Measurements from ENCODE around the gene PAGR1. TPM values are rescaled to one million over a fixed set of nuclear protein-coding genes. Genes with fewer than 3 reads are reported as not detected.
A peak's percentile ranks its signal among the peaks of the same experiment; 100 is the strongest.

Gene PAGR1
- total RNA-seq, 4 donors from 2014 or later: 20.9 to 26.9 (median 26.5) TPM

DNA sequence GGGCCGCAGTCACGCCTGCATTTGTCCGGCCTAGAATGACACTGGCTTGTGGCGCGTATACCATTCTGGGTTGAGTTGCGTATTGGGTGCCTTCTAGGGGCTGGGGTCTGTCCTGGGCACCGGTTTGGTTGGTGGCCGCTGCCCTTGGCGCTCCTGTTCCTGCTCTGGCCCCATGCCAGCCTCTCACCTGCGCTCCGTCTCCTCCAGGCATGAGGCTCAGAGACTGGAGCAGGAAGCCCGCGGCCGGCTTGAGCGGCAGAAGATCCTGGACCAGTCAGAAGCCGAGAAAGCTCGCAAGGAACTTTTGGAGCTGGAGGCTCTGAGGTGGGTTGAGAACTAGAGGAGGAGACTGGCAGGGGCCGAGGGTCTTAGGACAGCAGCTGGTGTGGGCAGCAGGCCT, 29.7 kb downstream of the PAGR1 start:
- intact Hi-C loops (cut with DNase I): no loop called here
- no peak overlapping the region for H3K4me3 ChIP-seq
- H3K4me1 ChIP-seq: peaks cover 0 to 38% (median 24%) of the 10 kb centered on the region in 4 donors
- no peak for DNase-seq (ENCODE audit: extremely low spot score)
- H3K36me3 ChIP-seq: peaks cover 49 to 77% (median 74%) of the 10 kb centered on the region in 4 donors
- H3K27me3 ChIP-seq: no peaks in the 10 kb centered on the region
- TF ChIP-seq EP300 (IDR thresholded peaks at IDR 0.05): no peak
- no peak for TF ChIP-seq POLR2AphosphoS5 (IDR thresholded peaks at IDR 0.05)
- TF ChIP-seq, protein P1, sequence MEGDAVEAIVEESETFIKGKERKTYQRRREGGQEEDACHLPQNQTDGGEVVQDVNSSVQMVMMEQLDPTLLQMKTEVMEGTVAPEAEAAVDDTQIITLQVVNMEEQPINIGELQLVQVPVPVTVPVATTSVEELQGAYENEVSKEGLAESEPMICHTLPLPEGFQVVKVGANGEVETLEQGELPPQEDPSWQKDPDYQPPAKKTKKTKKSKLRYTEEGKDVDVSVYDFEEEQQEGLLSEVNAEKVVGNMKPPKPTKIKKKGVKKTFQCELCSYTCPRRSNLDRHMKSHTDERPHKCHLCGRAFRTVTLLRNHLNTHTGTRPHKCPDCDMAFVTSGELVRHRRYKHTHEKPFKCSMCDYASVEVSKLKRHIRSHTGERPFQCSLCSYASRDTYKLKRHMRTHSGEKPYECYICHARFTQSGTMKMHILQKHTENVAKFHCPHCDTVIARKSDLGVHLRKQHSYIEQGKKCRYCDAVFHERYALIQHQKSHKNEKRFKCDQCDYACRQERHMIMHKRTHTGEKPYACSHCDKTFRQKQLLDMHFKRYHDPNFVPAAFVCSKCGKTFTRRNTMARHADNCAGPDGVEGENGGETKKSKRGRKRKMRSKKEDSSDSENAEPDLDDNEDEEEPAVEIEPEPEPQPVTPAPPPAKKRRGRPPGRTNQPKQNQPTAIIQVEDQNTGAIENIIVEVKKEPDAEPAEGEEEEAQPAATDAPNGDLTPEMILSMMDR (IDR thresholded peaks at IDR 0.05): no peak
- TF ChIP-seq POLR2A (IDR thresholded peaks at IDR 0.05; ENCODE audit: low read depth): no peak
- peak overlapping the region in 1 of 4 donors; percentile 42 for H3K27ac ChIP-seq (replicated peaks in 1 of 4)
- 90% methylated on average over 18 of the region's 18 CpGs for WGBS
- no peaks in the 10 kb centered on the region for H3K9me3 ChIP-seq

DNA sequence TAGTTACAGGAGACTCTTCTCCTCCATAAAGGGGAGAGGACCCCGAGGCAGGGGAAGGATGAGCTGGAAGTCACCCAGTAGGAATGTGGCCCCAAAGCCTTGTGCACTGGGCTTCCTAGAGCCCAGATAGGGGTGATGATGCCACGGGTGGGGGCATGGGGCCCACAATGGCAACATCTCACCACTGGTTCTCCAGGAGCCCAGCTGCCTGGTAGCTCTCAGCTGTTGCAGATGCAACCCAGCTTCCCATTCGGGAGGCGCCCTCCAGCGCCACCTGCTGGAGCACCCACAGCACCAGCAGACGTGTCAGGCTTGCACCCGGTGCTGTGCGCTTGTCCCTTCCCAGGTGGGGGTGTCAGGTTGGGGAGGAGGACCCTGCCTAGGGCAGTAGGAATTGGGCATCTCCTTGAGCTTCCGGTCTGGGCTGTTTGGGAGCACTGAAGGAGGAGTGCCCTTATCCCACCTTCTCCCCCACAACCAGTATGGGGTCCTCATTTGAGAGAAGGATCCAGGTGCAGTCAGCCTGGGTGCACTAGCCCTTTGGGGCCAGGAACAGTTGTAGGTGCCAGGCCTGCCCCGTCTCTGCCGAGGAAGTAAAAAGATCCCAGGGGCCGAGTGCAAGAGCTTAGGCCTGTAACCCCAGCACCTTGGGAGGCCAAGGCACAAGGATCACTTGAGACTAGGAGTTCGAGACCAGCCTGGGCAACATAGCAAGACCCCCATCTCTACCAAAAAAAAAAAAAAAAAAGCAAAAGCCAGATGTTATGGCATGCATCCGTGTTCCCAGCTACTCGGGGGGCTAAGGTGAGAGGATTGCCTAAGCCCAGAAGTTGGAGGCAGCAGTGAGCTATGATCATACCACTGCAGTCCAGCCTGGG, 32.7 kb downstream of the PAGR1 start:
- DNase-seq (ENCODE audit: extremely low spot score): no peak
- peaks cover 0 to 42% (median 24%) of the 10 kb centered on the region in 4 donors for H3K4me1 ChIP-seq
- WGBS: 44% methylated on average over 3 of the region's 15 CpGs
- no peak overlapping the region for H3K4me3 ChIP-seq
- peak overlapping the region in 3 of 4 donors; percentile 14 to 60 (median 40) for H3K27ac ChIP-seq (replicated peaks in 1 of 4)
- H3K9me3 ChIP-seq: no peaks in the 10 kb centered on the region
- TF ChIP-seq, protein P1 (IDR thresholded peaks at IDR 0.05): peak in 2 of 3 experiments; percentile 79
- TF ChIP-seq POLR2A (IDR thresholded peaks at IDR 0.05; ENCODE audit: low read depth) (no peak), POLR2AphosphoS5 (IDR thresholded peaks at IDR 0.05) (peak; percentile 35 to 57)
- no peaks in the 10 kb centered on the region for H3K27me3 ChIP-seq
- intact Hi-C loops (cut with DNase I): loop anchor here (2.0 kb wide), 1 partner anchor 148 kb away; no protein-coding TSS in a partner anchor
- H3K36me3 ChIP-seq: peaks cover 34 to 50% (median 47%) of the 10 kb centered on the region in 4 donors

DNA sequence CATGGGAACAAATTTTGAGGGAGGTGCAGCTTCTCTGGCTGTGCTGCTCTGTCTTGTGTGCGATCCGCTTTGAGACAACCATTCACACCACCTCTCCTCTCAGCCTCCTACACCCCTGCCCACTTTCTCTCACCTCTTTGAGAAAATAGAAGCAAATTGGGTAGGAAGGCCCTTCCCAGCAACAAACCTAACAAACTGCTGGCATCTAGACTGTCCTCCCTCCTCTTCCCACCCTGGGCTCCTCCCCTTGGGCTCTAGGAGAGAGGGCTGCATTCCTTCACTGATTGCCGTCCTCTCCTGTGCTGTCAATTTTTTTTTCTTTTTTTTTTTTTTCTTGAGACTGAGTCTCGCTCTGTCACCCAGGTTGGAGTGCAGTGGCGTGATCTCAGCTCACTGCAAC, 33.6 kb downstream of the PAGR1 start:
- 52% methylated on average over 5 of the region's 5 CpGs for WGBS
- H3K27ac ChIP-seq (replicated peaks in 1 of 4): peak overlapping the region; percentile 14 to 60 (median 38)
- no peak for DNase-seq (ENCODE audit: extremely low spot score)

DNA sequence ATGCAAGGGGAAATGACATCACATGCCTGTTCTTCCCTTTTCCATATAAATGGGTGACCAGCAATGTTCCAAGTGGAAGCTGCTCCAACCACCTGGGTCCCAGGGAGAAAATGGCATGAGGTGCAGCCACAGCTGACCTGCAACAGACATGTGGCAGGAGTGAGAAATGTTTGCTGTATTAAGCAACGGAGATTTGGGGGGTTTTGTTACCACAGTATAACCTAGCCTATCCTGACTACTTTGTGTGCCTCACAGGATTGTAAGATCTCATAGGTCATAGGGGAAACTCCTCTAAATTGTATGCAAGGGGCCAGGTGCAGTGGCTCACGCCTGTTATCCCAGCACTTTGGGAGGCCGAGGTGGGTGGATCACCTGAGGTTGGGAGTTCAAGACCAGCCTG, 35.0 kb downstream of the PAGR1 start:
- no peak overlapping the region for H3K27ac ChIP-seq (replicated peaks in 1 of 4)

More for the DNA sequence above, 33.6 kb downstream of the PAGR1 start:
- peaks cover 27 to 41% (median 39%) of the 10 kb centered on the region in 4 donors for H3K36me3 ChIP-seq
- no peak for TF ChIP-seq POLR2A (IDR thresholded peaks at IDR 0.05; ENCODE audit: low read depth)
- TF ChIP-seq POLR2AphosphoS5 (IDR thresholded peaks at IDR 0.05): peak in 1 of 2 donors; percentile 15
- H3K4me3 ChIP-seq: no peak overlapping the region
- H3K4me1 ChIP-seq: peaks cover 0 to 41% (median 23%) of the 10 kb centered on the region in 4 donors
- no peaks in the 10 kb centered on the region for H3K9me3 ChIP-seq
- intact Hi-C loops (cut with DNase I): loop anchor here (2.0 kb wide), 1 partner anchor 149 kb away; no protein-coding TSS in a partner anchor
- no peaks in the 10 kb centered on the region for H3K27me3 ChIP-seq

More for the DNA sequence above, 35.0 kb downstream of the PAGR1 start:
- no peak overlapping the region for H3K4me3 ChIP-seq
- H3K9me3 ChIP-seq: no peaks in the 10 kb centered on the region
- intact Hi-C loops (cut with DNase I): no loop called here
- no peak for TF ChIP-seq POLR2AphosphoS5 (IDR thresholded peaks at IDR 0.05)
- TF ChIP-seq, protein P1 (IDR thresholded peaks at IDR 0.05): no peak
- TF ChIP-seq POLR2A (IDR thresholded peaks at IDR 0.05; ENCODE audit: low read depth): no peak
- peaks cover 17 to 26% (median 24%) of the 10 kb centered on the region in 4 donors for H3K36me3 ChIP-seq
- DNase-seq (ENCODE audit: extremely low spot score): no peak
- H3K4me1 ChIP-seq: peaks cover 0 to 29% (median 16%) of the 10 kb centered on the region in 4 donors
- H3K27me3 ChIP-seq: no peaks in the 10 kb centered on the region
- 88% methylated on average over 3 of the region's 3 CpGs for WGBS

Measured in esophagus muscularis mucosa (tissue), 4 donors.